ENCODE data around the gene AP2B1.

DNA sequence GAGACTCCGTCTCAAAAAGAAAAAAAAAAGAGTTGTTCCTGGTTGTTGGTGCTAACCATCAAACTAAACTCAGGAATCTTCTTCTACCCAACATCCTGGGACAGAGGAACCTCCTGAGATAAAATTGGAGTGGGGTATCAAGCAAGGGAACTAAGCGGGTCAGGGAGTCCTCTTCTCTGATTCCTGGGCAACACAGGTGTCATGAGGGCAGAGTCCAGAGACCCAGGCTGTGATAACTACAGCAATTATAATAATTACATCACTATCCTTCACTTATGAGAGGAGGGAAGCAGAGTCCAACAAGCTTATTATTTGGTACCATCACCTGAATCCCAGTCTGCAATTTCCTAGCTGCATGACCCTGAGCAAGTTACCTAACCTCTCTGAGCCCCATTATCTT lies 181.7 kb downstream of the AP2B1 start:
- no peak for TF ChIP-seq EZH2phosphoT487 (IDR thresholded peaks at IDR 0.05; ENCODE audit: borderline replicate concordance, low read length)
- TF ChIP-seq, protein P1, sequence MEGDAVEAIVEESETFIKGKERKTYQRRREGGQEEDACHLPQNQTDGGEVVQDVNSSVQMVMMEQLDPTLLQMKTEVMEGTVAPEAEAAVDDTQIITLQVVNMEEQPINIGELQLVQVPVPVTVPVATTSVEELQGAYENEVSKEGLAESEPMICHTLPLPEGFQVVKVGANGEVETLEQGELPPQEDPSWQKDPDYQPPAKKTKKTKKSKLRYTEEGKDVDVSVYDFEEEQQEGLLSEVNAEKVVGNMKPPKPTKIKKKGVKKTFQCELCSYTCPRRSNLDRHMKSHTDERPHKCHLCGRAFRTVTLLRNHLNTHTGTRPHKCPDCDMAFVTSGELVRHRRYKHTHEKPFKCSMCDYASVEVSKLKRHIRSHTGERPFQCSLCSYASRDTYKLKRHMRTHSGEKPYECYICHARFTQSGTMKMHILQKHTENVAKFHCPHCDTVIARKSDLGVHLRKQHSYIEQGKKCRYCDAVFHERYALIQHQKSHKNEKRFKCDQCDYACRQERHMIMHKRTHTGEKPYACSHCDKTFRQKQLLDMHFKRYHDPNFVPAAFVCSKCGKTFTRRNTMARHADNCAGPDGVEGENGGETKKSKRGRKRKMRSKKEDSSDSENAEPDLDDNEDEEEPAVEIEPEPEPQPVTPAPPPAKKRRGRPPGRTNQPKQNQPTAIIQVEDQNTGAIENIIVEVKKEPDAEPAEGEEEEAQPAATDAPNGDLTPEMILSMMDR (IDR thresholded peaks at IDR 0.05; ENCODE audit: low read depth, low read length, poor library complexity, severe bottlenecking), result no peak

All from DOHH2 (cell line).